PC-9 (cell line): ENCODE measurements around the gene UBE2M.

Experiments
- EZH2 ChIP-seq: fragments of 200-600 bp; sonication (generic); IDR thresholded peaks from 2 replicates; pipeline ENCODE4 v1.8.0; 2017; ENCODE audit warnings: antibody characterized with exemption, low read depth
- TF ChIP-seq, protein P1 (sequence below): fragments of 200-600 bp; sonication (generic); conservative IDR thresholded peaks from 2 replicates; pipeline ENCODE4 v1.6.1; 2017; ENCODE audit warnings: mixed run types, antibody characterized with exemption, mild to moderate bottlenecking, moderate library complexity

DNA sequence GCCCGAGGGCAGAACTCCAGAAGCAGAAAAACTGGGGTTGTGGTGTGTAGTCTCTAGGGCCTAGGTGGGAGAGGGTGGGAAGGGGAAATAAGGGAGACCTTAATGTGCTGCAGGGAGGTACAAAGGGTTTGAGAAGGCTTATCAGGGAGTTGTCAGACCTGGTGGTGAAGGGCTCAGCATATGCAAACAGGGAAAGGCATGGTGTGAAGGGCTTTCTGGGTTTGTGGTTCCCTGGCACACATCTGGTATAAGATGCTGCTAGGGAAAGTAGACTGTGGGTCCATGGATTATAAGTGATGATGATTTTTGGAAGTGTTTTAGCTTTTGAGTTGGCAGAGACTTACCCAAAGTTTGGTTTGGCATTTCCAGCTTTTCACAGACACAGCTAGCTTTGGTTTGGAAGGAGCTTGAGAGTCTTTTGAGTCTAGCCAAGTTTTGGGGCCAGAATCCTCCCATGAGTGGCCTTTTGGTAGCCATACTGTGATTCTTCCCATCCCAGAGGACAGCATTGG lies 12.3 kb downstream of the UBE2M start:
- TF ChIP-seq EZH2: no peak
- TF ChIP-seq, protein P1, sequence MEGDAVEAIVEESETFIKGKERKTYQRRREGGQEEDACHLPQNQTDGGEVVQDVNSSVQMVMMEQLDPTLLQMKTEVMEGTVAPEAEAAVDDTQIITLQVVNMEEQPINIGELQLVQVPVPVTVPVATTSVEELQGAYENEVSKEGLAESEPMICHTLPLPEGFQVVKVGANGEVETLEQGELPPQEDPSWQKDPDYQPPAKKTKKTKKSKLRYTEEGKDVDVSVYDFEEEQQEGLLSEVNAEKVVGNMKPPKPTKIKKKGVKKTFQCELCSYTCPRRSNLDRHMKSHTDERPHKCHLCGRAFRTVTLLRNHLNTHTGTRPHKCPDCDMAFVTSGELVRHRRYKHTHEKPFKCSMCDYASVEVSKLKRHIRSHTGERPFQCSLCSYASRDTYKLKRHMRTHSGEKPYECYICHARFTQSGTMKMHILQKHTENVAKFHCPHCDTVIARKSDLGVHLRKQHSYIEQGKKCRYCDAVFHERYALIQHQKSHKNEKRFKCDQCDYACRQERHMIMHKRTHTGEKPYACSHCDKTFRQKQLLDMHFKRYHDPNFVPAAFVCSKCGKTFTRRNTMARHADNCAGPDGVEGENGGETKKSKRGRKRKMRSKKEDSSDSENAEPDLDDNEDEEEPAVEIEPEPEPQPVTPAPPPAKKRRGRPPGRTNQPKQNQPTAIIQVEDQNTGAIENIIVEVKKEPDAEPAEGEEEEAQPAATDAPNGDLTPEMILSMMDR: no peak
